Activated CD8-positive, alpha-beta memory T cell treated with anti-CD3 and anti-CD28 coated beads, Interleukin-2, amount 50 U/mL, for 4 hours (primary cell): ENCODE data around the gene CLN3.
"Not testable (repeated sequence)": the region's sequence is repeated elsewhere in the genome, so short reads cannot be mapped to it uniquely, and the experiment has no call there.

ENCODE experiments used
- DNase-seq: peaks from one replicate; pipeline ENCODE4 v3.0.0-alpha.2; 2020

Gene CLN3

GRCh38 chr16:28494121-28494851, 2.4 kb upstream of the CLN3 start, which contains the start of gene APOBR:
APOBR (plus strand) TSS chr16:28494643; CDS start chr16:28494682, 39 bp downstream.
- peak; percentile 83 for DNase-seq

- no peak for DNase-seq
Measured at GRCh38 chr16:28492511-28492910, 637 bp upstream of the CLN3 start.

DNA sequence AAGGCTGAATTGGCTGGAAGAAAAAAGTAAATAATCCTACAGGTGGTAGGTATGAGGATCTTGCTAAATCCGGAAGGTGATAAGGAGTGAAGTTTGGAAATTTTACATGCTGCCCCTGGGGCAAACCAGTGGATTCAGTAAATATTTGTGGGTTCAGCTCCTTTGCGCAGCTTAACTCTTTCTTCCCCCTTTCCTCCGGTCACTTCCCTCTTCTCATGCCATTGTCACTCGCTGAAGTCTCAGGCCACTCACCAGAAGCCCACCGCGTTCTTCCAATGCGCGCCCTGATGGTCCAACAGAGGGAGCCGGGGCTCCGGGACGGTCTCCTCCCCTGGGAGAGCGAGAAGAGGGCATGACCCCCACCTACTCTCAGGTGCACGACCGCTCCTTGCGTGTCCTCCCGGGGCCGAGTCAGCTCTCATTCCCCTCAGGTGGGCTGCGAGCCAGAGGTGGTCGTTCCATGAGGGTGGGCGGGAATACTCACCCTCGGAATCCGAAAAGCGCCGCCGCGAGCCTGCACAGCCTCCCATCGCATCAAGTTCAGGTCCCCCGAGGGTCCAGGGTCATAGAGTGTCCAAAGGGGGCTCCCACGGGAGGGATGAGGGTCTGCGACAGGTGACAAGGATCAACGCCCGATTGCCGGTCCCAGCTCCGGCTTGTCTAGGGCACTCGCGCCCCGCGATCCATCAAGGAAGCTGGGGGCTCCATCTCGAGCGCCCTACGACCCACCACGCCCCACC, 474 bp downstream of the CLN3 start:
- peak; percentile 27 for DNase-seq

DNA sequence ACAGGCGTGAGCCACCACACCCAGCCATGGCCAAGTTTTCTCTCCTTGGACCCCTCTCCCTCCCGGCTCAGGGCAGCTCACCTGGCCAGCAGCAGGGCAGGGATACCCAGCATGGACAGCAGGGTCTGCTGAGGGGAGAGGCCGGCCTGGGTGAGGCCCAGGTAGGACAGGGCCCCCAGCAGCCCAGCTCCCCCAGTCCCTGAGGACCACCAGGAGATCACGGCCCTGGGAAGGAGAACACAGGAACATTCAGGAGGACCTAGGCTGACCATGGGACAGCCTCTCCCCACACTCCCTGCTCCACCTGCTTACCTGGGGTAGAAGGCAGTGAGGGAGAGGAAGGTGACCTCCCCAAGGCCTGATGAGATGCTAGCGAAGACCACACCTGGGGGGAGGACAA, 5.6 kb downstream of the CLN3 start:
- no peak for DNase-seq

DNA sequence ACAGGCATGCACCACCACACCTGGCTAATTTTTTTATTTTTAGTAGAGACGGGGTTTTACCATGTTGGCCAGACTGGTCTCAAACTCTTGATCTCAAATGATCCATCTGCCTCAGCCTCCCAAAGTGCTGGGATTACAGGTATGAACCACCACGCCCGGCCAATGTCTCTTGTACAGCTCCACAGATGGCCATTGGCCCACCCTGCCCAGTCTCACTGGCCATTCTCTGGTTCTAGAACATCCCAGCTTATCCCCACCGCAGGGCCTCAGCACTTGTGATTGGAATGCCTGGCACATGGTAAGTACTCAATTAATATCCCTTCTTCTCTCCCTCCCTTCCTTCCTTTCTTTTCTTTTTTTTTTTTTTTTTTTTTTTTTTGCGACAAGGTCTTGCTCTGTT, 8.5 kb downstream of the CLN3 start:
- not testable (repeated sequence) for DNase-seq

DNA sequence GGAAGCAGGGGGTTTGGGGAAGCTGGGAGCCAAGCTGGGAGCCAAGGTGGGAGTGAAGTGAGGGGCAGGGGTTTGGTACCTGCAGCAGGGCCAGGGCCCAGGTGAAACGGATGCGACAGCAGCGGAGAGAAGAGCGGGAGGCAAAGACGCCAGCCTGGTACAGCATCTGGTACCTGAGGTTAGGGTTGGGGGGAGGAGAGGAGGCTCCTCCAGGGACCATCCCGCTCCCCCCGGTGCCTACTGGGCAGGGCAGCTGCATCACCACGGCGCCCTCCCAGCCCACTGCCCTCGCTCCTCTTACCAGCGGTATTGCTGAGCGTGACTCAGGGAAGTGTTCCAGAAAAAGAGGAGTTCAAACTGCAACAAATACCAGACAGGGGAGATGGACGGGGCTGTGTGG, 9.8 kb downstream of the CLN3 start:
- DNase-seq: no peak

DNA sequence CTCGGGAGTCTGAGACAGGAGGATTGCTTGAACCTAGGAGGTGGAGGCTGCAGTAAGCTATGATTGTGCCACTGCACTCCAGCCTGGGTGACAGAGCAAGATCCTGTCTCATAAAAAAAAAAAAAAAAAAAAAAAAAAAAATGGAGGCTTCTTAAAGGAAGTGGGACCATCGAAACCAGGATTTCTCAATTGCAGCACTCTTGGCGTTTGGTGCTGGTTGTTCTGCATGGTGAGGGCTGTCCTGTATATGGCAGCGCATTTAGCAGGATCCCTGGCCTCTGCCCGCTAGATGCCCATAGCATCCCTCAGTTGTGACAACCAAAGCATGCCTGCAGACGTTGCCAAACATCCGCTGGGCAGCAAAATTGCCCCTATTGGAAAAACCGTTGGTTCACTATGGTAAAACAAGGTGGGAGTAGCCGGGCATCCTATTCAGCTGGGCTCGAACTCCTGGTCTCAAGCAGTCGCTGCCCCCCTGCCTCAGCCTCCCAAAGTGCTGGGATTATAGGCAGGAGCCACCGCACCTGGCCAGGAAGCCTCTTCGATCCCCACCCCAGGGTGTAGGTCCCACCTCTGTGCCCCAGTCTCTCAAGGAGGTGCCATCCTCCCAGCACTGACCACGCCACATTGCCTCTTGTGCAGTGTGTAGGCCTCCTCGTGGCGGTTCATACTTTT, 13.2 kb downstream of the CLN3 start:
- DNase-seq: no peak

DNA sequence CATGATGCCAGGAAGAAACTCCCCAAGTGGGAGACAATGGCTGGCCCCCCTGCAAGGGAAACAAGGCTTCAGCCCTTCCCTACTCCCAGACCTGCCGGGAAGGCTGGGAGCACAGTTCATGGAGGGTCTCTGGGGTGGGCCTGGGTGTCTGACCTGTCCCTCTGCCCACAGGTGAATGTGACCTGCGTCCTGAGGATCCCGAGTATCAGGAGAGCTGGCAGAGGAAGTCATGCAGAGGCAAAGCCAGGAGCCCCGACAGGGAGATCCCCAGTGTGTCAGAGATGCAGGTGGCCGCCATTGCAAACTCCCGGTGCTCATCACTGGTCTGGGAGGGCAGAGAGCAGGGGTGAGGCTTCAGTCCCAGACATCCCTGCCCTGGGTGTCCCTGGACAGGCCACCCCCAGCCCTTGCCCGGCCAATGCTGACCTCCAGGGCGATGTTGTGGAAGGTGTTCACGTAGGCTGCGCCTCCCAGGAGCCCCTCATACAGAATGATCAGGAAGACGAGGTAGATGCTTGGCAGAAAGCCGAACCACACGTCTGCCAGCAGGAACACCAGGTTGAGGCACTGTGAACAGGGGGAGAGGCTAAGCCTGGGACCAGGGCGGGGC, 14.5 kb downstream of the CLN3 start:
- no peak for DNase-seq

DNA sequence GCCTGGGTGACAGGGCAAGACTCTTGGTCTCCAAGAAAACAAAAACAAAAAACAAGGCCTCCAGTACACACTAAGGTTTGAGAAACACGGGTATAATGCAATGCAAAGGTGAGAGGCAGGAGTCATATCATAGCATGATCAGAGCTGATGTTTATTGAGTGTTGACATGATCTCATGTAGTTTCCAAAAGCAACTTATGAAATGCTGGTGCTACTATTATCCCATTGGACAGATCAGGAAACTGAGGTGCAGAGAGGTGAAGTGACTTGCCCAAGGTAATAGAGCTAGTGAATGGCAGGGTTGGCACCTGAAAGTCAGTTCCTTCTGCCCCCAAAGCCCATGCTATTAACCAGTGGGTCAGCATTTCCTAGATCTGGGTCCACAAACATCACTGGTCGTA, 16.7 kb downstream of the CLN3 start:
- DNase-seq: no peak

DNA sequence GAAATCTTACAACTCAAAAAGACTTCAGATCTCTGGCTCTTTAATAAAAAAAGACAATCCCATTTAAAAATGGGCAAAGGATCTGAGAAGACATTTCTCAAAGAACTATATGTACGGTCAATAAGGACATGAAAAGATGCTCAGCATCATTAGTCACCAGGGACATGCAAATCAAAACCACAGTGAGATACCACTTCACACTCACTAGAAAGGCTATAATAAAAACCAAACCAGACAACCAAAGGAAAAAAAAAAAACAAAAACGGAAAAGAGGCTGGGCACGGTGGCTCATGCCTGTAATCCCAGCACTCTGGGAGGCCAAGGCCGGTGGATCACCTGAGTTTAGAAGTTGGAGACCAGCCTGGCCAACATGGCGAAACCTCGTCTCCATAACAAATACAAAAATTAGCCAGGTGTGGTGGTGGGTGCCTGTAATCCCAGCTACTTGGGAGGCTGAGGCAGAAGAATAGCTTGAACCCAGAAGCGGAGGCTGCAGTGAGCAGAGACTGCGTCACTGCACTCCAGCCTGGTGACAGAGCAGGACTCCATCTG, 18.1 kb downstream of the CLN3 start:
- DNase-seq: no peak

DNA sequence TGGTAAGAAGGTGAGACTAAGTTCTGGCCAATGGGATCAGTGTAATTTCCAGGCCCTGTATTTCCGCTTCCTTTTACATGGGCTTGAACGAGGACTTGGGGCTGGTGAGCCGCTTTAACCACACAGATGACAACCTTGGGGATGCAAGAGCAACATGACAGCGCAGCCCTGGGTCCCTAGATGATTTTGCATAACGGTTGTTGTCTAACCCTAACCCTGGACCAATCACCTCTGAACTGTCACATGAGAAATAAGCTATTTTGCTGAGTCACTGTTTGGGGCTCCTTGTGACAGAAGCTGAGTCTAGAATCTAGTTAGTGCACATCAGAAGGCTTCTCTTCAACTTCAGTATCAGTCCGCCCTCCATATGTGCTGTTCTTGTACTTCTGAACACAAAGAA, 44.8 kb downstream of the CLN3 start:
- not testable (repeated sequence) for DNase-seq

GRCh38 chr16:28446388-28446787, 45.5 kb downstream of the CLN3 start:
- not testable (repeated sequence) for DNase-seq

DNA sequence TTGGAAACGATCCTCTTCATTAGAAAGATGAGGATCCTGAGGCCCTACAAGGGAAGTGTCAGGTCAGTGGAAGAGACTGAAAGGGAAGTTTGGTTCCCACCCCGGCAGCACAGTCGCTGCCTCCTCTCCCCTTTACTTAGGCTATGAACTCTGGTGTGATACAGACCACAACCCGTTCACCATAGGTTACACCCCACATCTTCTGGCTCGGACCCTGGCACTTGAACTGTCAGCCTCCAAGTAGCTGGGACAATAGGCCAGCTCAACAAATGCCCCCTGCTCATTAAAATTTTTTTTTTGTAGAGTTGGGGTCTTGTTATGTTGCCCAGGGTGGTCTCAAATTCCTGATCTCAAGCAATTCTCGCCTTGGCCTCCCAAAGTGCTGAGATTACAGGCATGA, 47.9 kb downstream of the CLN3 start:
- DNase-seq: not testable (repeated sequence)

- DNase-seq: not testable (repeated sequence)
Measured at GRCh38 chr16:28438899-28439298, 53.0 kb downstream of the CLN3 start.

GRCh38 chr16:28435340-28435739, 56.5 kb downstream of the CLN3 start:
- DNase-seq: not testable (repeated sequence)
